Common myeloid progenitor, CD34-positive (primary cell): ENCODE data around the gene MYEOV.

Experiments
- CTCF ChIA-PET: fragments of 350-600 bp; sonication (Branson Sonifier 250); formaldehyde crosslinking; loops from one replicate; lab custom pipeline; 2021; ENCODE audit warnings: antibody characterized with exemption; lab: Charles Lee
- POLR2A ChIA-PET: fragments of 350-600 bp; sonication (Branson Sonifier 250); formaldehyde crosslinking; loops from one replicate; lab custom pipeline; 2021; ENCODE audit warnings: antibody characterized with exemption; lab: Charles Lee
- DNase-seq, 3 donors: peaks; one replicate each; pipeline versions ENCODE4 v3.0.0 to v3.0.0-alpha.2; 2013
- H3K27ac ChIP-seq, 2 experiments: 1 replicate in 1 of 2; 2 replicates in 1 of 2; pipeline ENCODE4 v1.7.0; 2013; ENCODE audit warnings: inconsistent platforms in 2 of 2, low read length in 2 of 2, mild to moderate bottlenecking in 2 of 2, low read depth in 1 of 2, moderate library complexity in 1 of 2; ENCODE audit not compliant: severe bottlenecking in 2 of 2, insufficient read depth in 1 of 2, poor library complexity in 1 of 2
- H3K27me3 ChIP-seq, 5 experiments: replicated peaks in 2 of 5; 1 replicate in 3 of 5; 2 replicates in 2 of 5; pipeline versions ENCODE4 v1.6.1 to v1.7.0; 2013; ENCODE audit warnings: low read length in 4 of 5, mild to moderate bottlenecking in 2 of 5, moderate library complexity in 2 of 5, inconsistent platforms in 1 of 5; ENCODE audit not compliant: insufficient read depth in 5 of 5, control insufficient read depth in 4 of 5
- H3K36me3 ChIP-seq, 4 experiments: 1 replicate in 2 of 4; 2 replicates in 2 of 4; pipeline versions ENCODE4 v1.6.1 to v1.7.0; 2013; ENCODE audit warnings: low read length in 3 of 4, control low read depth in 1 of 4, mild to moderate bottlenecking in 1 of 4; ENCODE audit not compliant: control insufficient read depth in 4 of 4, insufficient read depth in 4 of 4
- H3K4me1 ChIP-seq, 4 experiments: 1 replicate in 3 of 4; 2 replicates in 1 of 4; pipeline versions ENCODE4 v1.6.1 to v1.7.1; 2013; ENCODE audit warnings: low read length in 3 of 4, mild to moderate bottlenecking in 3 of 4, control low read depth in 1 of 4, inconsistent platforms in 1 of 4, moderate library complexity in 1 of 4; ENCODE audit not compliant: control insufficient read depth in 4 of 4, insufficient read depth in 4 of 4; ENCODE audit errors: control extremely low read depth in 1 of 4
- H3K4me3 ChIP-seq, 7 experiments: 1 replicate in 4 of 7; 2 replicates in 3 of 7; pipeline versions ENCODE4 v1.5.1 to v1.7.0; 2013; ENCODE audit warnings: mild to moderate bottlenecking in 7 of 7, low read length in 6 of 7, moderate library complexity in 6 of 7, inconsistent platforms in 2 of 7, low read depth in 2 of 7, control low read depth in 1 of 7; ENCODE audit not compliant: insufficient read depth in 4 of 7, control insufficient read depth in 1 of 7; ENCODE audit errors: extremely low read depth in 1 of 7
- H3K9me3 ChIP-seq, 5 experiments: 1 replicate in 4 of 5; 2 replicates in 1 of 5; pipeline versions ENCODE4 v1.6.1 to v1.7.1; 2013; ENCODE audit warnings: low read length in 4 of 5, mild to moderate bottlenecking in 2 of 5, inconsistent platforms in 1 of 5, low read depth in 1 of 5, moderate library complexity in 1 of 5; ENCODE audit not compliant: control insufficient read depth in 4 of 5, insufficient read depth in 2 of 5; ENCODE audit errors: control extremely low read depth in 1 of 5
- WGBS: methylation state at CpG from one replicate; pipeline ENCODE4 v1.1.5; 2013; ENCODE audit not compliant: insufficient coverage; 5-methylcytosine and 5-hydroxymethylcytosine counted together

Gene MYEOV

DNA sequence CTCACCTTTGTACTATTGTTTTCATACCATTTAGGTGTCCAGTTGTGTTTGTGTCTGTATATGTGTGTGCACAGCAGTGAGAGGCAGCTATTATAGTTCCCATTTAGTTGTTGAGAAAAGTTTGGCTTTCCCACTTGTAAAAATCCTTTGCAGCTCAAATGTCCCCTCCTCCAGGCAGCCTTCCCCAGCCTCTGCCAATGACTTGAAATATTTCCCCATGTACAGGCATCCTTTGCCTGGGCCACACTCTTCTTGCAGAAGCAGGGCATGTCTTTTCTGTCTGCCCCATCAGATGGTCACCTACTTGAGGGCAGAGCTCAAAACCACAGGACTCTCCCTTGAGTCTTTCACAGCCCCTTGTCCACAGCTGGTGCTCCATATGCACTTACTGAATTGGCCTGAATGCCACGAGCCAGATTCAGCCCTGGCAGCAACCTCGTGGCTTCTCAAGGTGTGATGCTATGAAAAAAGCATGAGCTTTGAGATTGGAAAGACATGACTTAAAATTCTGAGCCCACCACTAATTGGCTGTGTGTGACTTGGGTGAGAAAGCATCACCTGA, 39.3 kb downstream of the MYEOV start:
- no peak for DNase-seq
- WGBS = 100% methylated on average over 2 of the region's 2 CpGs
- CTCF ChIA-PET = interaction anchor here (0.9 to 1.6 kb wide), 2 partner anchors 40 to 84 kb away, joined by 3 to 4 read pairs; no protein-coding TSS in a partner anchor
- POLR2A ChIA-PET = interaction anchor here (0.6 kb wide), 1 partner anchor 131 kb away, joined by 3 read pairs; no protein-coding TSS in a partner anchor
- no peaks in the 10 kb centered on the region for H3K27me3 ChIP-seq
- no peak overlapping the region for H3K4me3 ChIP-seq
- H3K9me3 ChIP-seq = peaks cover 0 to 4% (median 0%) of the 10 kb centered on the region in 5 experiments
- no peaks in the 10 kb centered on the region for H3K36me3 ChIP-seq
- H3K27ac ChIP-seq = no peak overlapping the region
- H3K4me1 ChIP-seq = peaks cover 0 to 7% (median 4%) of the 10 kb centered on the region in 4 experiments

DNA sequence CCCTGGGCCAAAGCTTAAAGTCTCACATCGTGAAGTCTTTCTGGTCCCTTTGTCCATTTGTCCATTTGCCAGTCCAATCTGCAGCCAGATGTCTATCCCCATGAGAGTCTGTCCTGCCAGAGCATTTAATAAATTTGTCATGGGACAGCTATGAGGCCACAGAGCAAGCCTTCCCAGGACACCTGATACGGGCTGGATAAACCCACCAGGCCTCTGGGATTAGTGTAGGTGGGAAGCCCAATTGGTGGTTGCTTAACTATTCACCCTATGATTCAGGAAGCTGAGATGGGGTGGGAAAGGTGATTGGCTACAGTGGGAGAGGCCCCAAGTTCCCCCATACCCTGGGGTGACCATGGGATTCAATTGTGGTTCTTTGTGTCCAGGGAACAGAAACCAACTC, 39.9 kb downstream of the MYEOV start:
- peaks cover 0 to 7% (median 4%) of the 10 kb centered on the region in 4 experiments for H3K4me1 ChIP-seq
- 71% methylated on average over 1 of the region's 2 CpGs for WGBS
- no peaks in the 10 kb centered on the region for H3K27me3 ChIP-seq
- peaks cover 0 to 4% (median 0%) of the 10 kb centered on the region in 5 experiments for H3K9me3 ChIP-seq
- ChIA-PET CTCF (interaction anchor here (0.9 to 1.7 kb wide), 5 partner anchors 12 to 83 kb away, joined by 3 to 6 read pairs (median 4); no protein-coding TSS in a partner anchor), POLR2A (interaction anchor here (0.6 kb wide), 1 partner anchor 132 kb away, joined by 3 read pairs; no protein-coding TSS in a partner anchor)
- H3K27ac ChIP-seq = no peak overlapping the region
- no peak for DNase-seq
- H3K4me3 ChIP-seq = no peak overlapping the region
- no peaks in the 10 kb centered on the region for H3K36me3 ChIP-seq

DNA sequence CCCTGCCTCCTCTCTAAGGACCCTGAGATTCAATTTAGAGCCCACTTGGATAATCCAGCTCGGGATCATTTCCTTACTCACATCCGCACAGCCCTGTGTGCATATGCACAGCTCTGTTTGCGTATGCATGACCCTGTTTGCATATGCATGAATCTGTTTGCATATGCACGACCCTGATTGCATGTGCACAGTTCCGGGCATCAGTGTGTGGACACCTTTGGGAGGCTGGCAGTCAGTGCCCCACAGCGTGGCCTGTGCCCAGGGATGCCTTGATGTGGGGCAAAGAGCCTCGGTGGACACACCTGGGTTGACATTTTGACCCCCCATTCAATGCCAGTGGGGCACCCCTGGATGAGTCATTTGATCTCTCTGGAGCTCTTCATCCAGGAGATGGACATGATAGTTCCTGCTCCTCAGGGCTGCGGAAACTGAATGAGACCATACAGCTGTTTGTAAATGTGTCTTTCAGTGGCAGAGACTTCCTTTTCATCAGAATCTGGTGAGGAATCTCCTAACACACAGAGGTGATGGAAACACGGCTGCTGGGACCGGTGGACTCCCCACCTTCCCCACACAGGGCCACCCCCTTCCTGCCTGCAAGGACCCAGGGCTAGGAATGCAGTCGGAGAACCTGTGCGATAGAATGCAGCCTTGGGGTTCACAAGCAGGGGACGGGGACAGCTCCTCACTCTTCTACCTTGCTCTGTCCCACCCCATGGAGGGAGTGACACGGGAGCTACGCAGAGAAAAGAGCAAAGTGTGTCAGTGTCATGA, 41.2 kb downstream of the MYEOV start:
- no peak for DNase-seq
- Histone ChIP-seq H3K27ac (no peak overlapping the region), H3K9me3 (peaks cover 0 to 4% (median under 1%) of the 10 kb centered on the region in 5 experiments), H3K36me3 (no peaks in the 10 kb centered on the region), H3K27me3 (no peaks in the 10 kb centered on the region), H3K4me3 (no peak overlapping the region), H3K4me1 (peaks cover 0 to 7% (median 4%) of the 10 kb centered on the region in 4 experiments)
- 97% methylated on average over 14 of the region's 15 CpGs for WGBS
- CTCF ChIA-PET = interaction anchor here (0.9 to 1.7 kb wide), 6 partner anchors 10 to 38 kb away, joined by 3 to 6 read pairs (median 3); no protein-coding TSS in a partner anchor
- POLR2A ChIA-PET = interaction anchor here (1.2 kb wide), 1 partner anchor 23 kb away, joined by 3 read pairs; no protein-coding TSS in a partner anchor

DNA sequence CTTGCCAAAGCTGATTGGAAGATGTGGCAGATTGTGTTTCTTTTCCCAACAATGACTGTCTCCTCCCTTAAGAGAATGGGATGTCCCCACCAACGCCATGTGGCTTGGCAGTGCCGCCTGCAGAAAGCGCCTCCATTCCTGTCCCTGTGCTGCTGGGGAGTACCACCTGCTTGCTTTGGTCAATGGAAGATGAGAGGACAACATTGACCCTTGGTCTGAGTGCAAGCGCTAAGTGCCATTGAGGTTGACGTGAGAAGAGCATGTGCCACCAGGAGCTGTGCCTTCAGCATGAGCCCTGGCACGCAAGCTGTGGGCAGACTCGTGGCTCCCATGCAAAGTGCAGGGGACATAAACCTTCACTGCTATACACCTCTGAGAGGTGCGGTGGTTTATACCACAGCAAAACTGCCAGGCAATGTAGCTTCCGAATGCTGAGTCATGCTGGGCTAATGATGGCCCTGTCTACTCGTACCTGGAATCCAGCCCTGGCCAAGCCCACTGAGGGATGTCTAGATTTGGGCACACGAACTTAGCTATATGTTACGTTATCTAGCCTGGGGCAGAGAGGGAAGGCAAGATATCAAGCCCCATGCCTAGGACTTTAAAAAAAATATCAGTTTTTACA, 41.9 kb downstream of the MYEOV start:
- H3K27me3 ChIP-seq = no peaks in the 10 kb centered on the region
- peaks cover 0 to 6% (median 0%) of the 10 kb centered on the region in 5 experiments for H3K9me3 ChIP-seq
- peaks cover 0 to 7% (median 4%) of the 10 kb centered on the region in 4 experiments for H3K4me1 ChIP-seq
- POLR2A ChIA-PET = interaction anchor here (1.2 kb wide), 1 partner anchor 24 kb away, joined by 3 read pairs; no protein-coding TSS in a partner anchor
- no peaks in the 10 kb centered on the region for H3K36me3 ChIP-seq
- peak in 1 of 3 donors; percentile 8 for DNase-seq
- WGBS = 95% methylated on average over 11 of the region's 12 CpGs
- CTCF ChIA-PET = interaction anchor here (0.9 to 1.3 kb wide), 4 partner anchors 10 to 20 kb away, joined by 3 read pairs; no protein-coding TSS in a partner anchor
- no peak overlapping the region for H3K4me3 ChIP-seq
- no peak overlapping the region for H3K27ac ChIP-seq

- CTCF ChIA-PET = interaction anchor here (1.3 kb wide), 1 partner anchor 18 kb away, joined by 3 read pairs; no protein-coding TSS in a partner anchor
Observed at GRCh38 chr11:69337211-69337721, 43.3 kb downstream of the MYEOV start.

GRCh38 chr11:69339041-69339733, 45.2 kb downstream of the MYEOV start:
- ChIA-PET POLR2A (no interaction called here), CTCF (no interaction called here)
- Histone ChIP-seq H3K4me3 (no peak overlapping the region), H3K4me1 (peaks cover 0 to 7% (median 4%) of the 10 kb centered on the region in 4 experiments), H3K9me3 (peaks cover 0 to 6% (median 0%) of the 10 kb centered on the region in 5 experiments), H3K27ac (no peak overlapping the region), H3K27me3 (no peaks in the 10 kb centered on the region), H3K36me3 (no peaks in the 10 kb centered on the region)
- no peak for DNase-seq
- WGBS = 100% methylated on average over 4 of the region's 12 CpGs

More at GRCh38 chr11:69337211-69337721, 43.3 kb downstream of the MYEOV start:
- Histone ChIP-seq H3K27ac (no peak overlapping the region), H3K4me3 (no peak overlapping the region), H3K27me3 (no peaks in the 10 kb centered on the region), H3K36me3 (no peaks in the 10 kb centered on the region), H3K4me1 (peaks cover 0 to 7% (median 4%) of the 10 kb centered on the region in 4 experiments), H3K9me3 (peaks cover 0 to 6% (median 0%) of the 10 kb centered on the region in 5 experiments)
- DNase-seq = peak in 2 of 3 donors; percentile 58 to 69
- POLR2A ChIA-PET = no interaction called here
- 73% methylated on average over 6 of the region's 6 CpGs for WGBS
